Measurements from ENCODE around the gene PAQR5. TPM values are rescaled to one million over a fixed set of nuclear protein-coding genes. Genes with fewer than 3 reads are reported as not detected.

Gene PAQR5, protein sequence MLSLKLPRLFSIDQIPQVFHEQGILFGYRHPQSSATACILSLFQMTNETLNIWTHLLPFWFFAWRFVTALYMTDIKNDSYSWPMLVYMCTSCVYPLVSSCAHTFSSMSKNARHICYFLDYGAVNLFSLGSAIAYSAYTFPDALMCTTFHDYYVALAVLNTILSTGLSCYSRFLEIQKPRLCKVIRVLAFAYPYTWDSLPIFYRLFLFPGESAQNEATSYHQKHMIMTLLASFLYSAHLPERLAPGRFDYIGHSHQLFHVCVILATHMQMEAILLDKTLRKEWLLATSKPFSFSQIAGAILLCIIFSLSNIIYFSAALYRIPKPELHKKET
- total RNA-seq = 0.03 and 2.7 TPM in 2 replicates

GRCh38 chr15:69298697-69299441, at the start of gene PAQR5:
Gene PAQR5, plus strand, starts transcription at chr15:69298912. Its CDS starts 61,169 bp downstream, at chr15:69360081.

DNA sequence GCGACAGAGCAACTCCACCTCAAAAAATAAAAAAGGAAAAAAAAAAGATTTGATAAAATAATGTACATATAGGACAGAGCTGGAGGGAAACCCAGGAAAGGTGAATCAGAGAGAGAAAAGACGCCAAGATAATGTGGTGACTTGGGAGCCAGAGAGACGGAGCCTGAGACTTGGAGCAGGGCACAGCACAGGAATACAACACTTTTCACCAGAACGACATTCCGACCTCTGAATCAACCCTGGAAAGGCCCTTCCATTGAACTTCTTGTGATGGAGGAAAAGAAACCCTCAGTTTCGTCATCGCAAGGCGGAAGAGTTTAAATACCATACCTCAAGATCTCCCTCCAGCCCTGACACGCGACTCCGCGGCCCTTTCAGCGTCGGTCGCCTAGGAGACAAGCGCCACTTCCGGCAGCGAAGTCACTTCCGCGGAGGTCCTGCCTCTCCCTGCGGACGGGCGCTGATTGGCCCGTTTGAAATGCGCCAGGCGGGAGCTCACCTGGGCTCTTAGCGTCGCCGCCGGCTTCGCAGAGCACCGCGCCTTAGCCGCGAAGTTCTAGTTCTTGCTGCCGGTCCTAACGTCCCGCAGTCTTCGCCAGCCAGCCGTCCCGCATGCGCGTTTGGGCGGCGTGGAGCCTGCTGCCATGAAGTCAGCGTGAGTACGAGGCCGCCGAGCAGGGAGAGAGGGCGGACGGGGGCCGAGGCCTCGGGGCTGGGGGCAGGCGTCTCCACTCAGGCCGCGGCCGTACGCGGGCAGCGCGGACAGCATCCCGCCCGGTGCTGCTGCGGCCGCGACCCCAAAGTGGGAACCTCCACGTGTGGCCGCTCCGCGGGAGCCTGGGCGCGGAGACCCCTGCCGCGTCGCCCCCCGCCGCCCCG, 115.3 kb downstream of the PAQR5 start, which contains the start of gene KIF23:
TSS of gene KIF23 (plus strand) at position 528 of the 879 bp plus-strand sequence. CDS start at position 645, 117 bp downstream.

GRCh38 chr15:69452692-69453521, 154.2 kb downstream of the PAQR5 start, which contains the start of gene RPLP1:
Gene RPLP1, plus strand, starts transcription at chr15:69452818. Its CDS starts 131 bp downstream, at chr15:69452949.

Other genes with a start within 250 kb of the PAQR5 start
- gene GLCE, start 138.3 kb upstream of the PAQR5 start, total RNA-seq = 8.4 and 17.3 TPM in 2 replicates
- 8.6 and 12.8 TPM in 2 replicates for gene KIF23, start 115.4 kb downstream of the PAQR5 start, total RNA-seq
- gene RPLP1, start 153.9 kb downstream of the PAQR5 start, total RNA-seq = 47.8 and 48.5 TPM in 2 replicates

Data from smooth muscle cell of the pulmonary artery (primary cell).